Upper lobe of left lung (tissue), 4 donors: Measurements from ENCODE around the gene CERS1.

Experiments used
- EP300 ChIP-seq, 4 donors: sonication (generic); formaldehyde crosslinking; IDR thresholded peaks; one replicate each; pipeline ENCODE4 v1.5.1; 2017; ENCODE audit warnings: antibody characterized with exemption in 4 of 4, control low read depth in 2 of 4
- POLR2A ChIP-seq, 4 donors: fragments of 450-650 bp; IDR thresholded peaks; one replicate each; pipeline ENCODE4 v1.5.1; 2016 to 2017; ENCODE audit warnings: antibody characterized with exemption in 4 of 4, mild to moderate bottlenecking in 2 of 4
- POLR2AphosphoS5 ChIP-seq, 2 donors: sonication (generic); formaldehyde crosslinking; IDR thresholded peaks; one replicate each; pipeline ENCODE4 v1.5.1; 2017; ENCODE audit warnings: antibody characterized with exemption in 2 of 2
- TF ChIP-seq, protein P1 (sequence below), 6 experiments: fragments of 450-650 bp in 4 of 6; fragments of 200-600 bp in 2 of 6; sonication (generic) in 2 of 6; IDR thresholded peaks; one replicate each; pipeline ENCODE4 v1.5.1; 2016 to 2019; ENCODE audit warnings: antibody characterized with exemption in 6 of 6

DNA sequence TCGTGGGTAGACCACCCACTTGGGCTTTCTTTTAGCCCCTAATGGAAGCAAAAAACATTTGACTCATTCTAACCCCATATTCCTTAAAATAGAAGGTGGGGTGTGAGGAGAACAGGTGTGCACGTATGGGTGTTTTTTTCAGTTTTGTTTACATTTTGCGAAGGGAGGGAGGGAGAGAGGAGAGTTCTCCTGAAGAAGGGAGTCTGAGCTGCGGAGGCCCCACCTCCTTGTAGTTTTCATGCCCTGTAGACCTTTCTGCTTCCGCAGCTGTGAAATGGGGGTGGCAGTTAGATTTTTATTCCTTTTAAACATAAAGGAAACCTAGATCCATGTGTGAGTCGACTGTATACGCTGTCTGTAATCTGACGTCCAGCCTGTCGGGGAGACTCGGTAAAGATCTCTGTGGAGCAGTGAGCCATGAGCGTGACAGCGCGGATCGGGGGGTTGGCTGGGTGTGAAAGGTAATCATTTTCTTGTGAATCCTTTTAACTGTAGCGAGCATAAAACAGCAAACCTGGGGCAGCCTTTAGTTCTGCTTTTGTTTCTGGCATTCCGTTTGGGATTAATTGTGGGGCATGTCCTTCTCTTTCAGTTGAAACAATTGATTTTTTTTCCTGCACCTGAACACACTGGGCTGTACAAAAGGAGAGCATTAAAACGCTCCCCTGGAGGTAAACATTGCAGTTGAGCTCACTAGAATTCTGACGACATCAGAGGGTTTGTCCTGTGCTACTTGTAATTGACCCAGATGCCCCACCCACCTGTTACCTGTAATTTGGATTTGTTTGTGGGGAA lies 61.9 kb downstream of the CERS1 start:
- TF ChIP-seq POLR2AphosphoS5 (IDR thresholded peaks at IDR 0.05) (no peak), POLR2A (IDR thresholded peaks at IDR 0.05) (no peak), EP300 (IDR thresholded peaks at IDR 0.05) (no peak)
- TF ChIP-seq, protein P1, sequence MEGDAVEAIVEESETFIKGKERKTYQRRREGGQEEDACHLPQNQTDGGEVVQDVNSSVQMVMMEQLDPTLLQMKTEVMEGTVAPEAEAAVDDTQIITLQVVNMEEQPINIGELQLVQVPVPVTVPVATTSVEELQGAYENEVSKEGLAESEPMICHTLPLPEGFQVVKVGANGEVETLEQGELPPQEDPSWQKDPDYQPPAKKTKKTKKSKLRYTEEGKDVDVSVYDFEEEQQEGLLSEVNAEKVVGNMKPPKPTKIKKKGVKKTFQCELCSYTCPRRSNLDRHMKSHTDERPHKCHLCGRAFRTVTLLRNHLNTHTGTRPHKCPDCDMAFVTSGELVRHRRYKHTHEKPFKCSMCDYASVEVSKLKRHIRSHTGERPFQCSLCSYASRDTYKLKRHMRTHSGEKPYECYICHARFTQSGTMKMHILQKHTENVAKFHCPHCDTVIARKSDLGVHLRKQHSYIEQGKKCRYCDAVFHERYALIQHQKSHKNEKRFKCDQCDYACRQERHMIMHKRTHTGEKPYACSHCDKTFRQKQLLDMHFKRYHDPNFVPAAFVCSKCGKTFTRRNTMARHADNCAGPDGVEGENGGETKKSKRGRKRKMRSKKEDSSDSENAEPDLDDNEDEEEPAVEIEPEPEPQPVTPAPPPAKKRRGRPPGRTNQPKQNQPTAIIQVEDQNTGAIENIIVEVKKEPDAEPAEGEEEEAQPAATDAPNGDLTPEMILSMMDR (IDR thresholded peaks at IDR 0.05), result no peak
